Mucosa of stomach (tissue), 1 donor: ENCODE data around the gene AEN.

ENCODE experiments used
- H3K27me3 ChIP-seq: one replicate; pipeline ENCODE4 v1.7.0; 2013; ENCODE audit warnings: mild to moderate bottlenecking, low read length; ENCODE audit not compliant: control insufficient read depth, insufficient read depth
- H3K36me3 ChIP-seq: one replicate; pipeline ENCODE4 v1.7.0; 2013; ENCODE audit warnings: low read length; ENCODE audit not compliant: control insufficient read depth, insufficient read depth
- H3K4me1 ChIP-seq: one replicate; pipeline ENCODE4 v1.7.0; 2013; ENCODE audit warnings: mild to moderate bottlenecking, low read length; ENCODE audit not compliant: control insufficient read depth, insufficient read depth
- H3K4me3 ChIP-seq: one replicate; pipeline ENCODE4 v1.7.0; 2013; ENCODE audit warnings: low read length
- H3K9ac ChIP-seq: one replicate; pipeline ENCODE4 v1.7.0; 2013; ENCODE audit warnings: mild to moderate bottlenecking, low read length, moderate library complexity
- H3K9me3 ChIP-seq: one replicate; pipeline ENCODE4 v1.7.0; 2013; ENCODE audit warnings: mild to moderate bottlenecking, low read length, moderate library complexity; ENCODE audit not compliant: control insufficient read depth
- donor health status: Pancreatic carcinoma.

The AEN gene

GRCh38 chr15:88680241-88681001 is 59.3 kb downstream of the AEN start:
- no peaks in the 10 kb centered on the region for H3K4me1 ChIP-seq
- no peaks in the 10 kb centered on the region for H3K36me3 ChIP-seq
- H3K9me3 ChIP-seq: no peaks in the 10 kb centered on the region
- no peak overlapping the region for H3K9ac ChIP-seq
- H3K4me3 ChIP-seq: no peak overlapping the region
- H3K27me3 ChIP-seq: no peaks in the 10 kb centered on the region

GRCh38 chr15:88681610-88682221 is 60.6 kb downstream of the AEN start:
- no peaks in the 10 kb centered on the region for H3K4me1 ChIP-seq
- no peak overlapping the region for H3K9ac ChIP-seq
- H3K9me3 ChIP-seq: no peaks in the 10 kb centered on the region
- H3K36me3 ChIP-seq: no peaks in the 10 kb centered on the region
- H3K27me3 ChIP-seq: no peaks in the 10 kb centered on the region
- H3K4me3 ChIP-seq: no peak overlapping the region
